ENCODE data around the gene SMOC1.
A peak's percentile ranks its signal among the peaks of the same experiment; 100 is the strongest.

SMOC1 gene

DNA sequence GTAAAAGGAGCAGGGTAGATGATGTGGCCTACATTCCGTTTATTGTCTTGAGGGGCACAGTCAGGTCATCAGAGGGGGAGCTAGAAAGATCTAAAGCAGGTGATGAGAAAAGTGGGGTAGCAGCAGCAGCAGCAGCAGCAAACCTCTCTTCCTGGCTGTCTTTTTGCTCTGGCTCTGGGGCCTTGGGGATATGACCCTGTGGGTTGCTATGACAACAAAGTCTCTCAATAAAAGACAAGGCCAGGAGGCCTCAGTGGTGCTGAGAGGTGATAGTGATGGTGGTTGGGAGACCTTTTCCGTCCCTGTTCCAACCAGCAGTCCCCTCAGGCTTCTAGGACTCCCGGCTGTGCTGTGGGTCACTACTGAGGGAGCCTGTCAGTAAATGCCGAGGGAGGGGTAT, 170.9 kb downstream of the SMOC1 start:
- DNase-seq, result no peak

DNA sequence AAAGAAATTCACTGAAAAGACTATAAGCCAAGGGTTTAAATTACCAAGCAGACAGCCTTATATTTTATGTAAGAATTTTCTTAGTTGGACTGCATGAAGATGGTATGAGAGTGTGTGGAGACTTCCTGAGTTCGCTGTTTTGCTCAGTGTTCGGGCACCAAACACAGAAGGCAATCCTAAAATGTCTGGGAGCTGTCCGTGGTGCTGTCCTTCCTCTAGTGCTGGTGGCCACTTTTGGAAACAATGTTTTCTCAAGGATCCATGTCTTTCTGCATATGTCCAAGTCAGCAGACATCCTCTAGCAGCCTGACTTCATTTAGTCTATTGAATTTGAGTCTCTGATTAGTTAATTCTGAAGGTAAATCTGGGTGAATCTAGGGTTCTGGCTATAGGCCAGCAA, 173.8 kb downstream of the SMOC1 start:
- no peak for DNase-seq

DNA sequence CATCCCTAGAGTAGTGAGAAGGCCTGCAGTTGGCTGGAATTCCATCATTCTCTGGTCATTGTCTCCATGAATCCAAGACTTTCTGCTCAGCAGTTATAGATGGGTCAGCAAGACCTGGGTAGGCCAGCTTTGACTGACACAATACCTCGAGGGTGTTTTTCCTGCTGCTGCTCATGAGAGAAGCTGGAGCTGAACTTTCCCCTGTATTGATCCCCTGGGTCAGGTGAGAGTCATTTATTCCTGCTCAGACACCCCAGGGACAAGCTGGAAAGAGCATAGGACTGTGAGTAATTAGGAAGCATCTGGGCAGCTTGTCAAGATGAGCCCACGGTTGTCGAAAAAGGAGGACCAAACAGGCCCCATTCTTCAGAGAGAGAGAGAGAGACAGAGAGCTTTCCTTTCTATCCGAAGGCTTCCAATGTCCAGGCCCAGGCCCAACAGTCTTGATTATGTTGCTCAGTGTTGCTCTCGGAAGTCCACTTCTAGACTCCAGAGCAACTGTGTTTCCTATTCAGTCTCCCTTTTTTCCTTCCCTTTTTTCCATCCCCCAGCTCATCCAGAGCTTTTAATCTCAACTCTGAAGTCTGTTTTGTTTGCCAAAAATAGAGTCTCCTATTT, 178.4 kb downstream of the SMOC1 start:
- no peak for DNase-seq

DNA sequence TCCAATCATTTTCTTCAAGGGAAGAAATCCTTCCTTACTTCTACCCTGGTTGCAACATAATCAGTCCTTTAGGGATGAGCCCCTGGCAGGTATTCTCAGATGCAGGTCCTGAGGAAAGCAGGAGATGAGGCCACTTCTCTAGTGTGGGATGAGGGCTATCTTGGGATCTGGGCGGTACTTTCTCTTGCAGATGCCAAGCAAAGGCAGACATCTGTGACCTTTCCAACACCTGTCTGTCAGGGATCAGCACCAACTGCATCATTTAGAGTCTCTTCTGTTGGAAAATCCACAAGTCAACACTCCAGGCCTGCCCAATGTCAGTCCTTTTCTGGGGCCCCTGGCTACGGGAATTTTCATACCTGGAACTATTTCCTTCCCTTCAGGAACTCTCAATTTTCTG, 180.3 kb downstream of the SMOC1 start:
- no peak for DNase-seq

DNA sequence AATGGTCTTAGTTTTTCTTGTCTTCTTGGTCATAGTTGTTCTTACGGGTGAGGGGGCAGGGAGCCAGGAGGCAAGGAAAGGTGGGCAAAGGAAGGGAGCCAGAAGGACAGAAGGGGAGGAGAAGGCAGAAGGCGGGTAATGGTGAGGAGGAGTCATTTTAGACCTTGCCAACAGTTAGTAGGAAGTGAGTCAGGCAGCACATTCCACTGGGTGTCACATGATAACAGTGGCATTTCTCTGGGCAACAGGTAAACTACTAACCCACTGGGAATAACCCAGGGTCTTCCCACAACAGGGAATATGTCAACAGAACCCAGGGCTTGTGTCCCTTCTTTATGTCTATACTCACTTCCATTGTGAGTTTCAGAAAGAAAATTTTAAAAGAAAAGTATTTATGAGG, 181.9 kb downstream of the SMOC1 start:
- no peak for DNase-seq

DNA sequence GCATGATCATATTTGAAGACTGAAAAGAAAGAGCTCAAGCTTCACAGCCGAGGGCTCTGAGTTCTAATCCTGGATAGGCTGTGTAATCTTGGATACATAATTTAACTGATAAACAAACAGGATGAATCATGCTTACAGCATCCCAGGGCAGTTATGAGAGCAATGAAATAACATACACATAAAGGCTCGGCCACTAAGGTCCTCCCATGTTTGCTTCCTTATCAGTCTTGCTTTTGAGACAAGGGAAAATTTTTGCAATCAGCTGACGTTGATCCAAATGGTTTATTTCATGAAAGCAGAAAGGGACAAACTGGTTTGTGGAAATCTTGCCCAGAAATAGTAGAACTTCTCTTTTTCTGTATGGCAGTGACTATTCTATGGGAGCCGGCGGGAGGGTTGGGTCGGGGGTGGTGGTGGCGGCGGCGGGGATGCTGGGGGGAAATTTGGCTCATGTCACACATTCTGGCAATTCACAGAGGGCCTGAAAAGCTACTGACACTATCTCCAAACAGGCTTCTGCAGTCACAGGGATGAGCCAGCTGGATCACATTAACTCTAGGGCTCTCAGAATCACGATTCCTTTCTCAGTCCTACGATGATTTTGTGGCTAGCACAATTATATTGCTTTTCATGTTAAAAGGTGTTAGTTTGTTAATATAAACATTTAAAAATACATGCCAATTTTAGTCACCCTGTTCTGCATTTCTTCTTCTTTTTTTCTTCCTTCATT, 185.1 kb downstream of the SMOC1 start:
- no peak for DNase-seq

DNA sequence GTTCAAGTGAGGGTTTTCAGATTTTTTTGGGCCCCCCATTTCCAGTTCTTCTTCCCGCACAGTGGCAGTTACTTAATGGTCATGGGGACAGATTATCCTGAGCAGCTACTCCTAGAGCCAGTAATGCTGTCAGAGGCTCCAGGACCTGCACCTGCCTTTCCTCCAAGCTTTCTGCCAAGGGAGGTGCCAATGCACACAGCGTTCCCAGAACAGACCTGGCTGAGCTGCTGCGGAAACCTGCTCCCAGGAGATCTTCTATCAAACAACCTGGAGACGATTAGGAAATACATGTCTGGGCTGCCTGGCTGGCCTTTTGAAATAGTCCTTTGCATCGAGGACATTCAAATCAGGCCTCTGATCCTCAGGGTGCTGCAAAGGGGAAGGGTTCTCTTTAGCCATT, 188.6 kb downstream of the SMOC1 start:
- DNase-seq, result no peak

DNA sequence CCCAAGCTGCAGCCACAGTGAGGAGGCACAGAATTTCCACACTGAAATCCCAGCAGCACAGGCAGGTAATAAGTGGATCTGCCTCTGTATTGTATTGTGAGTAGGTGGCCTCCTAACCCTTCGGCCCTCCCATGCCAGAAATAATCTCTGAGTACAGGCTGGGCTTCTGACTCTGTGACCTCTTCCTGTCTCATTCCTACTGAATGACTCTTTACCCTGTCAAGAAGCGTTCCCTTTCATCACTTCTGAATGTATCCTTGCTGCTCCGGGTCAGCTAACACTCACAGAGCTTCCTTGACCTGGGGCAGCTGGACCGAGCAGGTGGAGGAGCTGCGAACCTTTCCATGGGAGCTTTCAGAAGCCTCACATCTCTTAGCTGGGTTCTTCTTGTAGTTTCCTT, 190.0 kb downstream of the SMOC1 start:
- DNase-seq, result no peak

DNA sequence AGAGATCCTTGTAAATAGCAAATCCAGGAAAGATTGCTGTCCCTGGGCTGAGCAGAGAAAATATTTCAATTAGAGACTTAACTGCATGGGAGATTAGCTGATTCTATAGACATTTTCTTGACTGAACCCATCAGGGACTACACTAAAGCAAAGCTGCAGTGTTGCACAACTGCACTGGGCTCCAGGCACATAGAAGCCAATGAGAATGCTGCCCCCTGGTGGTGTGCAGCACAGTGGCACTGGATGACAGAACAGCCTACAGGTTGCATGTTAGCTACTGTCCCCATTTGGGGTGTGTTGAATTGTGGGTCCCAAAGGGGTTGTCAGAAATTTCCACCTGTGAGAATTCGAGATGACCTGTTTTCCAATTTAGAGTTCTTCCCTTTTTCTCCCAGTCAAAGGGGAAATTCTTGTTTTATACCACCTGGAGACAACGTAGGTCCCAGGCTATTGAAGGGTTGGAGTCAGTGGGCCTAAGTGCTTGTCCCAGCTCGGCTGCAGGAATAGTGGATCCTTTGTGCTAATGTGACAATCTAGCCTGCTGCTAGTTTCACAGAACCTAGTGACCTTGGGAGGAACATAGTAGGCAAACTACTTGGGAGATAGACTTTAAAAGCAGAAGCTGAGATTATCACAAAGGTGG, 194.8 kb downstream of the SMOC1 start:
- peak; percentile 8 for DNase-seq

DNA sequence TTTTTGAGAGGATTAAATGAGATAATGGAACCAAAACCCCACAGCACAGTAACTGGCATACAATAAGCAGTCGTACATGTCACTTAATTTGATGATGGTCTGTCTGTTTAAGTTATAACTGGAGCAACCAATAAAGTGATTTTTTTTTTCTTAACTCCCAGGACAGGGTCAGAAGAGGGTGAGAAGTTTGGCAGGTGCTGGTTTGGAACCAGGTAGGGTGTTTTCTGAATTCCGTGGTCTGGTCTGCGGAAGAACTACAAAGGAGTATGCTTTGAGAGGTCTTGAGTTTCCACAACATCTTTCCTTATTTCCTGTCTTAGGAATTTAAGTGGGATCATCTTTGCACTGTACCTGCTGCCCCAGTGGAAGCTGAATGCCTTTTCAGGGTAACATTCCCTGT, 197.8 kb downstream of the SMOC1 start:
- DNase-seq, result no peak

DNA sequence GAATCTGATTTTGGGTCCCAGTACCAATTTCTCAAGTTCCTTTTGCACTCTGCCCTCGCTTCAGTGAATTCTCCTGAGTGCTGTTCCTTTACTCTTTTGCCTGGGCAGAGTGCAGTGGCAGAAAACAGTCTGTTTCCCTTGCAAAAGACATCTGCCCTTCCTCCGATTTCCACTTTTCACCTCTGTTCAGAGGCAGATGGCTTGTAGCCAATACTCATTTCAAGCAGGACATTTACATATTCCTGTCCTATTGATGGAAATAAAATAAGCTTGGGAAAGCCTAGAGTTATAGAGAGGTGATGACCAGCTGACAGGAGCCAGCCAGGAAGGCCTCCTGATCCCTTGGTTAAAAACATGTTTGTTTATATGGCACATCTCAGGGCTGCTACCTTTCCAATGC, 198.5 kb downstream of the SMOC1 start:
- no peak for DNase-seq

DNA sequence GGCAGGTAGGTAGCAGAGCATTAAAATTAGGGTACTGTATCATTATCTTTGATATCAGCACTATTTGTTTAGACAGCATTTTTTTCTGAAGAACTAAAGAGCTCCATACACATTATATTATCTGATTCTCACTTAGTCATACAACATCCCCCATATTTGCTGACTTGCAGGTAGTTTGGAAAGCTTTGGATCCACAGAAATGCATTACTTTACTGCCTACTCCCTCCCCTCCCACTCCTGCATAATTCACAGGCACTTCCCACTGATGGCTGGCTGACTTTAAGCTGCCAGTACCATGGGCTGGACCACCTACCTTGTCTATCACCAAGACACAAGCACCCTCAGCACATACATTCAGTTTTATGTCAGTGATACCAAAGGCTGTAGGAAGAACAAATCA, 199.1 kb downstream of the SMOC1 start:
- DNase-seq, result no peak

DNA sequence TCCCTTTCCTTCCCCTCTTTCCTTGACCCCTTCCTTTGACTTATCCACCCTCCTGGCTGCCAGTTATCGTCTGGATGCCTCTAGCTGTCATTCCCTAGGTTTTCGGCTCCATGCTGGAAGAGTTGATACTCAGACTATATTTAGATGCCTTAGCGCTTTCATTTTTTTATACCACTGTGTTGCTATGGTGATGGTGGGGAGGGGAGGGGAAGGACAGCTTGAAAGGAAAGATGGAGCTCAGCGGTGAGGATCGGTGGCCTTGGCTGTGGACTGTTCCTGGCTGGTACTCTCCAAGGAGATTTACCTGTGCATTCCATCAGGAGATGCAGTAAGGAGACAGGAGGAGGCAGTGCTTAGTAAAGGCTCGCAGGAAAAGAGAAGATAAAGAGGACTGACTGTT, 200.9 kb downstream of the SMOC1 start:
- no peak for DNase-seq
